Ishikawa (cell line): ENCODE data around the gene C9.

Experiments used
- CEBPB ChIP-seq: IDR thresholded peaks from 2 replicates; pipeline ENCODE4 v1.6.1; 2012
- CREB1 ChIP-seq: IDR thresholded peaks from 2 replicates; pipeline ENCODE4 v1.6.1; 2012; ENCODE audit warnings: low read depth
- EGR1 ChIP-seq: IDR thresholded peaks from 2 replicates; pipeline ENCODE4 v1.6.1; 2012
- EP300 ChIP-seq: IDR thresholded peaks from 2 replicates; pipeline ENCODE4 v1.6.1; 2012; ENCODE audit warnings: borderline replicate concordance
- FOXM1 ChIP-seq: IDR thresholded peaks from 2 replicates; pipeline ENCODE4 v1.6.1; 2012; ENCODE audit warnings: low read depth, borderline replicate concordance
- MAX ChIP-seq: IDR thresholded peaks from 2 replicates; pipeline ENCODE4 v1.6.1; 2012
- NFIC ChIP-seq: IDR thresholded peaks from 2 replicates; pipeline ENCODE4 v1.6.1; 2012
- RAD21 ChIP-seq: IDR thresholded peaks from 2 replicates; pipeline ENCODE4 v1.6.1; 2012; ENCODE audit warnings: low read depth
- TAF1 ChIP-seq: IDR thresholded peaks from 2 replicates; pipeline ENCODE4 v1.6.1; 2012; ENCODE audit warnings: low read depth, mild to moderate bottlenecking
- TCF12 ChIP-seq: IDR thresholded peaks from 2 replicates; pipeline ENCODE4 v1.6.1; 2012; ENCODE audit warnings: low read depth
- TEAD4 ChIP-seq: IDR thresholded peaks from 2 replicates; pipeline ENCODE4 v1.6.1; 2012
- USF1 ChIP-seq: IDR thresholded peaks from 2 replicates; pipeline ENCODE4 v1.6.1; 2012
- YY1 ChIP-seq: IDR thresholded peaks from 2 replicates; pipeline ENCODE4 v1.6.1; 2012; ENCODE audit warnings: low read depth
- ZBTB7A ChIP-seq: IDR thresholded peaks from 2 replicates; pipeline ENCODE4 v1.6.1; 2012; ENCODE audit warnings: low read depth
- TF ChIP-seq, protein P1 (sequence below): IDR thresholded peaks from 2 replicates; pipeline ENCODE4 v1.6.1; 2012; ENCODE audit warnings: low read depth, mild to moderate bottlenecking

Gene C9

GRCh38 chr5:39390945-39391344 is 26.6 kb upstream of the C9 start:
- TF ChIP-seq, protein P1, sequence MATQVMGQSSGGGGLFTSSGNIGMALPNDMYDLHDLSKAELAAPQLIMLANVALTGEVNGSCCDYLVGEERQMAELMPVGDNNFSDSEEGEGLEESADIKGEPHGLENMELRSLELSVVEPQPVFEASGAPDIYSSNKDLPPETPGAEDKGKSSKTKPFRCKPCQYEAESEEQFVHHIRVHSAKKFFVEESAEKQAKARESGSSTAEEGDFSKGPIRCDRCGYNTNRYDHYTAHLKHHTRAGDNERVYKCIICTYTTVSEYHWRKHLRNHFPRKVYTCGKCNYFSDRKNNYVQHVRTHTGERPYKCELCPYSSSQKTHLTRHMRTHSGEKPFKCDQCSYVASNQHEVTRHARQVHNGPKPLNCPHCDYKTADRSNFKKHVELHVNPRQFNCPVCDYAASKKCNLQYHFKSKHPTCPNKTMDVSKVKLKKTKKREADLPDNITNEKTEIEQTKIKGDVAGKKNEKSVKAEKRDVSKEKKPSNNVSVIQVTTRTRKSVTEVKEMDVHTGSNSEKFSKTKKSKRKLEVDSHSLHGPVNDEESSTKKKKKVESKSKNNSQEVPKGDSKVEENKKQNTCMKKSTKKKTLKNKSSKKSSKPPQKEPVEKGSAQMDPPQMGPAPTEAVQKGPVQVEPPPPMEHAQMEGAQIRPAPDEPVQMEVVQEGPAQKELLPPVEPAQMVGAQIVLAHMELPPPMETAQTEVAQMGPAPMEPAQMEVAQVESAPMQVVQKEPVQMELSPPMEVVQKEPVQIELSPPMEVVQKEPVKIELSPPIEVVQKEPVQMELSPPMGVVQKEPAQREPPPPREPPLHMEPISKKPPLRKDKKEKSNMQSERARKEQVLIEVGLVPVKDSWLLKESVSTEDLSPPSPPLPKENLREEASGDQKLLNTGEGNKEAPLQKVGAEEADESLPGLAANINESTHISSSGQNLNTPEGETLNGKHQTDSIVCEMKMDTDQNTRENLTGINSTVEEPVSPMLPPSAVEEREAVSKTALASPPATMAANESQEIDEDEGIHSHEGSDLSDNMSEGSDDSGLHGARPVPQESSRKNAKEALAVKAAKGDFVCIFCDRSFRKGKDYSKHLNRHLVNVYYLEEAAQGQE, result no peak
- no peak for TF ChIP-seq RAD21
- no peak for TF ChIP-seq TEAD4
- no peak for TF ChIP-seq FOXM1
- TF ChIP-seq CEBPB, result no peak
- no peak for TF ChIP-seq USF1
- no peak for TF ChIP-seq YY1

GRCh38 chr5:39387293-39387692 is 23.0 kb upstream of the C9 start:
- TF ChIP-seq FOXM1, result no peak
- TF ChIP-seq TEAD4, result no peak
- no peak for TF ChIP-seq TCF12
- TF ChIP-seq RAD21, result no peak
- no peak for TF ChIP-seq USF1
- TF ChIP-seq TAF1, result no peak
- TF ChIP-seq, protein P1, result no peak
- TF ChIP-seq CEBPB, result no peak
- no peak for TF ChIP-seq MAX

GRCh38 chr5:39384271-39384670 is 20.0 kb upstream of the C9 start:
- TF ChIP-seq RAD21 (no peak), FOXM1 (no peak), USF1 (no peak), NFIC (no peak), TCF12 (no peak), CEBPB (no peak), CREB1 (no peak), EP300 (no peak), EGR1 (no peak), YY1 (no peak), MAX (no peak)
- TF ChIP-seq, protein P1, result no peak

DNA sequence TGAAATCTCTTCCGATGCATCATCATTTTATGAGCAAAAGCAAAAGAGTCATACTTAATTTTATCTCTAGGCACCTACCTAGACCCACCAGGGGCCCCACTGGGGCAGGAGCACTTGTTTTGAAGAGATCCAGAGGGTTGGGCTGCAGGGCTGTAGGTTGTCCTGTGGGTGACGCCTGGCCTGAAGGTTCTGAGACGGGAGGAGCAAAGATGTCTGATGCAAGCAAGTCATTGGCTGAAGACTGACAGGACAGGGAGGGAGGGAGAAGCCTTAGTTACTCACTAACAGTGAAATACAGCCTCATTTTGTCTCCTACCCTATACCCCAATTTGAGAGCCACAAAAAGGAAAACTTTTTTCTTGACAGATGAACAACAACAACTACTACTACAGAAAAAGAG is 17.1 kb upstream of the C9 start:
- no peak for TF ChIP-seq YY1
- no peak for TF ChIP-seq CEBPB
- no peak for TF ChIP-seq TEAD4

DNA sequence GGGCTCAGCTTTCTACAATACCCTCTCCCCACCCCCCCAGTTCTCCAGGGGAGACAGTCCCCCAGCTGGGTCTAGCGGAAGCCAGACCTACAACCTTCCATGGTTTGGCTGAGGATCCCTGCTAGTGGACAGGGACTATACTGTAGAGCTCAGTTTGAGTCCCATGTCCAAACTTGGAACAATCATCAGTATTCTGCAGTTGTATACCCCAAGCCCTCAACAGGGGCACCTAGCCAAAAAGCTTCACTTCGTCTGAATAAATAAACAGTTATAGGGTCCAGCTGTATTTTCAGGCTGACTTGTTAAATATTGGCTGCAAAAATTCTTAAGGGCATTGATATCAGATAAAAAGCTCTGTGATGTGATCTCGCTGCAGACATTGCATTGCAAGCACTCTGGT is 15.4 kb upstream of the C9 start:
- TF ChIP-seq MAX, result no peak
- no peak for TF ChIP-seq EP300
- no peak for TF ChIP-seq TEAD4
- TF ChIP-seq CEBPB, result no peak
- TF ChIP-seq RAD21, result no peak
- no peak for TF ChIP-seq USF1
- no peak for TF ChIP-seq ZBTB7A
- no peak for TF ChIP-seq CREB1
- no peak for TF ChIP-seq TAF1
- no peak for TF ChIP-seq NFIC
- TF ChIP-seq YY1, result no peak
- no peak for TF ChIP-seq TCF12
